GM20431 (cell line): ENCODE measurements around the gene ARHGAP6.

Experiments used
- in situ Hi-C: fragments of 300-500 bp; cut with MseI, MboI; formaldehyde crosslinking; loops from one replicate; pipeline ENCODE4 v1.15.0; 2020; ENCODE audit warnings: low sequenced_read_pairs; ENCODE audit not compliant: unreplicated experiment

Gene ARHGAP6

GRCh38 chrX:11214346-11215190 lies 451.2 kb downstream of the ARHGAP6 start:
- in situ Hi-C loops: no loop called here

DNA sequence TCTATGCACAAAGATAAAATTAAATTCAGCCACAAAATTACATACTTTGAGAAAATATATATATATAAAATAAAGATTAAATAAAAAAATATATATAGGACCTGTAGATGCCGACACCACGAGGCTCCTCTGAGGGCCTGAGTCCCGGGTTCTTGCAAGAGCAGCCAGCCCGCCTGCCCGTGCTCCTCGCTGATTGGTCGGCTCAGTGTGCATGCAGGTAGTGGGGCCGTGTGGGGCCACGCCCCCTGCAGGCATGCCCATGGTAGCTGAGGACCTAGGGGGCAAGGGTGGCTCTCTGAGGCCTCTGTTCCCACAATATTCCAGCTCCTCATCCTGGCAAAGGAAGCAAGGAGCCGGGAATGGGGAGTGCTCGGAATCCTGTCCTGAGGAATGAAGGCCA lies 453.0 kb downstream of the ARHGAP6 start:
- in situ Hi-C loops: no loop called here

DNA sequence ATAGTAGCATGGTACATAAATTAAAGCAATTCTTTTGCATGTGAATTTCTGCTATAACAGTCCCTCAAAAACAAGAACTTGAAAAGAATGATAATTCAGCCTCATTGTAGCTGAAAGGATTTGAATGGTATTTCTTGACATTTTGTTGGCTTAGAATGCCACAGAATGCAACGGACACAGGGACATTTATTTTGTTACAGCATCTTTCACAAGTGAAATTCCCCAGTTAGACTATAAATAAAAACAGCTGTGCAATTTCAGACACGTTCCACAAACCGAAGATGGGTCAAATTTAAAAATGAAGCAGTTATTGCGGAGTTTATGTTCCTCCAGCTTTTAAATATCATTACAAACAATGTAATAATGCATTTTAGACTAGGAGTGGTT lies 455.3 kb downstream of the ARHGAP6 start:
- in situ Hi-C loops: no loop called here

DNA sequence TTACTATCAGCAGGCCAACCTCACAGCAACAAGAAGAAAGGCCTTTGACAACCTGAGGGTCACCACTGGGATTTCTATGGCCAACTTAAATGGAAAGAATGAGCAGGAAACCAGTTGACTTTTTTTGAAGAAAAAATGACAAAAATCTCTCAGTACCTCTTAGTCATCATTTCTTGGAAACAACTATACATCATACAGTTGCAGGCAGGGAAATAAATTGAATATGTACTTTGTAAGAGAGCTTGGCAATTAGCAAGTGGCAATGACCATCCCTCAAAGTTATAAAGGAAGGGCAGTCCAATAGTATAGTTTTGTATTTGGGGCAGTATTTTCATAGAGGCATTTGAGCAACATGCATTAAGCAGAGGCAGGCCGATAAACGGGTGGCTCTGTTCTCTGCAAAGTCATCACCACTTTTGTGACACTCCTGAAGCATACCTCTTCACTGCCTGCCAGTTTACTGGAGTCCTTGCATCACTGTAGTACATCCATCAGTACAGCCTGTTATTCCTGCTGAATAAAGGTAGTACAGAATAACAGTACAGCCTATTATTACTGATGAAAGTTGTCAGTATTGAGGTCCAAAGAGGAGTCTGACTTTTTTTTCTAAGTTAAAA lies 455.8 kb downstream of the ARHGAP6 start:
- in situ Hi-C loops: no loop called here

DNA sequence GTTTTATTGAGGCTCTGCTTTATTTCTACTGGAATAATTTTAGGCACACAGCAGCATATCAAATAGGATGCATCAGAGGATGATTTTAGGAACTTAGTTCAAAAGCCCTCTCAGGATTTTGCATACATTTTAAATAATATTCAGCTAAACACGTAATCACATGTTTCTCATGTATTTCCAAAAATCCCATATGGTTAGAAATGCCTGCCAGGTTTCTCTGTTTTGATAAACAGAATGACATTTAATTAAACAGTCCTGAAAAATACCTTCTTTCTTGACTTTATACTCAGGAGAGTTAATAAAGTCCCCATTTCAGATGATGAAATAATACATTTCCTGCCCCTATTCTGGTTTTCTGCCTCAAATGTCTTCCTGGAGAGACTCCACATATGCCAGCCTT lies 459.0 kb downstream of the ARHGAP6 start:
- in situ Hi-C loops: no loop called here

DNA sequence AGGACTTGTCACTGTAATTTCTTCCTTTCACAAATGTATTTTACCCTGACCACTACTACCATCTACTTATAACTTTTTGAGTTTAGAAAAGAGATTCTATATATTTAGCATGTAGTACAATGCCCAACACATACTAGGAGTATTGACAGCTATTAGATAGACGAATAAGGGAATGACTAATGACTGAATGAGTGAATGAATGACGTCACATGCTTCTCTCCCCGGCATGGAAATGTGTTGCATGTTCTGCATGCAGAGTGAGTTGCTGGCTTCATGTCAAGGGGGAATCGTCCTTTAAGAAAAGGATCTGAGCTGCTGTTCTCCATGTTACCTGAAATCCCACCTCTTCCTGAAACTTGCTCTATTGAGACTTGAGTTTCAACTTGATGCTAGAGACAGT lies 459.9 kb downstream of the ARHGAP6 start:
- in situ Hi-C loops: no loop called here

- in situ Hi-C loops: no loop called here
These were observed 468.0 kb downstream of the ARHGAP6 start for GRCh38 chrX:11197671-11198070.

GRCh38 chrX:11196476-11196875 lies 469.2 kb downstream of the ARHGAP6 start:
- in situ Hi-C loops: no loop called here

GRCh38 chrX:11193035-11193469 lies 472.7 kb downstream of the ARHGAP6 start:
- in situ Hi-C loops: no loop called here

- in situ Hi-C loops: no loop called here
These were observed 474.8 kb downstream of the ARHGAP6 start for GRCh38 chrX:11190745-11191510.

DNA sequence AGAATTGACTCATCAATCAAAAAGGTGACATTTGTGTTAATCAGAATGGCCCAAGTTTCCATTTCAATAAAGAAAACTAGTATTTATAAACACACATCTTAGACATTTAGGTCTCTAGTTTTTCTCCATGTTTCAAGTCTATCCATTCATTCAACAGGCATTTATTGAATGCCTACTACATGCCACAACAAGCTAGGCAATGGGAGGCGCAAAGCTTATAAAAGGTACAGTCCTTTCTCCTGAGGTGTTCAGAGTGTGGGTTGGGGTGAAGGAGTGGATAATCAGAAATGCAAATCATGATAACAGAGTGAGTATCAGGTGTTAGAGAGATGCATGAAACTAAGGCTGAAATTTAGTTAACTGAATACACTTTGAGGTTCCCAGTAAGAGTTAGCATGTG lies 476.6 kb downstream of the ARHGAP6 start:
- in situ Hi-C loops: no loop called here

GRCh38 chrX:11188664-11189063 lies 477.1 kb downstream of the ARHGAP6 start:
- in situ Hi-C loops: no loop called here

- in situ Hi-C loops: no loop called here
These were observed 478.7 kb downstream of the ARHGAP6 start for GRCh38 chrX:11187001-11187400.

DNA sequence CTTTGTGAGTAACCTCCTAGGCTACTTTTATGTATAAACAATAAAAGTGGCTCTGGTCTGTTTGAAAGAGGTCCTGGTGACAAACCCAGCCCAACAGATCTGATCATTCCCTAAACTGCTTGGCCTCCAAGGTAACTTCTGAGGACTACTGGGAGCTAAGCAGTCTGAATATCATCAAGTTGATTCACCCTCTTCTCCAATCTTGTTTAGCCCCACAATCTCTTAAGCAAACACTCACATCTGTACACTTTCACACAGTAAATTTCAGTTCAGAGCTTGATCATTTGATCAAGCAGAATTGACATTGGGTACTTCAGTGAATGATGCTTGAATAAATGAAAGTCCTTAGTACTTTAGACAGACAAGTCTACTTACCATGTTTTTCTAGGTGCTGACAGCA lies 479.9 kb downstream of the ARHGAP6 start:
- in situ Hi-C loops: no loop called here

- in situ Hi-C loops: no loop called here
These were observed 485.1 kb downstream of the ARHGAP6 start for GRCh38 chrX:11180571-11180970.

- in situ Hi-C loops: no loop called here
These were observed 493.3 kb downstream of the ARHGAP6 start for GRCh38 chrX:11172415-11172814.

GRCh38 chrX:11171956-11172355 lies 493.8 kb downstream of the ARHGAP6 start:
- in situ Hi-C loops: no loop called here

- in situ Hi-C loops: no loop called here
These were observed 501.3 kb downstream of the ARHGAP6 start for GRCh38 chrX:11164433-11164832.

DNA sequence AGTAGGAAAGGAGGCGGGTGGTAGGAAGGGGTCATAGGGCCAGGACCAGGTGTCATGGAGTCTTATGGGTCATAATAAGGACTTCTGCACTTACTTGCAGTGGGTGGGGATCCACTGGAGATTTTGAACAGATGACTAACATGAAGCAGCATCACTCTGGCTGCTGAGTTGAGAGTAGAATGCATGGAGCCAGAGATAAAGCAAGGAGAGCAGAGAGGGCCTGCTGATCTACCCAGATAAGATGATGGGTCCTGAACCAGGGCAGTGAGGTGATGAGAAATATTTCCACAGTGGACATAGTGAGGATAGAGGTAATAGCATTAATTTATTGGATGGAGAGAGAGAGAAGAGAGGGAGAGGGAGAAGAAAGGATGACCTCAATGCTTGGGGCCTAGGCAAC lies 506.6 kb downstream of the ARHGAP6 start:
- in situ Hi-C loops: no loop called here

DNA sequence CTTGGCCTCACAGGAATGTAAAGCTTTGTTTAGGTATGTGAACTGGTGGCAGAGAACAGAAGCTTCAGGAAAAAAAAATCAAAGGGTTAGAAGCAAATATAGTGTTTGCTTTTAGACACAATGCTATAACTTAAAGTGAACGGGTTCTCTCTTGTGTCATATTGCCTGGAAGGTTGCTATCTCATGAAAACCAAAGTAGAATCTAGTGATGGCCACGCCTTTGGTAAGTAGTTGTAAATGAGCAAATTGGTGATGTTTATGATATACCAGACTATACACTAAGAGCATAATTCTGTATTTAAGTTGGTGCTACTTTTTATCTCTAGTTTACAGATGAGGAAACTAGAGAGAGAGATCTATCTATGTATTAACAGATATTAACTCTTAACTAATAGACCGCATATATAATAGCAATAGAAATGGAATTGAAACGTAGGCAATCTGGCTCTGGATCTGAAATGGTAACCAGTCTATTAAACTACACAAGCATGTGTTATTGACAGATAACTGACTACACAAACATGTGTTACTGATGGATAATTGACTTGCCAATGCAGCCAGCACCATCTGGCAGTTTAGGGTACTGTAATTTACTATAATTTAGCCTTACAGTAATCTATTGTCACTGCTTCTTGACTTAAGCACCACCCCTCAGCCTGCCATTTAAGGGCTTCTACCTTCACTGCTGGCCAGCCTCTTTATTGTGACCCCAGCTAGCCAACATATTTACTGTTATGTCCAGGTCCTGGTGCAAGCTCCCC lies 513.7 kb downstream of the ARHGAP6 start:
- in situ Hi-C loops: no loop called here
